HG03175 (cell line): Measurements from ENCODE around the gene PLAAT3.
"Not testable (repeated sequence)": the region's sequence is repeated elsewhere in the genome, so short reads cannot be mapped to it uniquely, and the experiment has no call there.

Experiments
- ATAC-seq: cut with Tn5 transposase; IDR thresholded peaks from one replicate; pipeline ENCODE4 v1.9.1; 2021; ENCODE audit warnings: mild to moderate bottlenecking, moderate library complexity; ENCODE audit not compliant: unreplicated experiment

PLAAT3 gene

DNA sequence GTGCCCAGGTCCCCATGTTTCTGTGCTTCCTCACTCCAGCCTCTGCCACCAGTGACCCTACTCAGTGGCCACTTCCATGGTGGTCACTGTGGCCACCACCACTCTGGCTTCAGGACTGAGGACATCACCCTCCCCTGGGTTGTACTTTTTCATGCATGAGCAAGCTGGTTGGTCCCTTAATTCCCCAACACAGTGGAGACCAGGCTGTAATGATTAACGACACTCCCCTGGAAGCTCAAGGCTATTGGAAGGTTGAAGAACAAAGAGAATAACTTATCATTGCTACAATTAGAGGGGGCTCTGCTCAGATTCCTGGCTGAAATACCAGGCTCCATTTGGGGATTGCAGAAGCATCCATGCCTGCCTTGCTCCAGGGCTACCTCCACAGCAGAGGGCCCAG, 67.2 kb downstream of the PLAAT3 start:
- ATAC-seq, result no peak

DNA sequence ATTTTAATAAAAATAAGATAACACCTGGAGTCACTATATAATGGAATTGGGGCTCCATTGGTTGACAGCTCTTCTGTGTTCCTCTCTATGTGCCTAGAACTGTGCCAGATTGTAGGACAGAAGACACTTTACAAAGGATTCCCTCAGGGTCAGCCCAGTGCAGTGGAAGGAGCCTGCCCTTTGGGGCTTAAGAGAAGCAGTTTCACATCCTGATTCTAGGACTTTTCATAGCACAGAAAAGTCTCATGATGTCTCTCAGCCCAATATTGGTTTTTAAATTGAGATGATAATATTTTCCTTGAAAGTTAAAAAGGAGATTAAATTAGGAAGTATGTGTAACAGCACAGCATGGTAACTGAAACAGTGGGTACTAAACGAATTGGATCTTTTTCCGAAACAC, 70.5 kb downstream of the PLAAT3 start:
- ATAC-seq, result no peak

DNA sequence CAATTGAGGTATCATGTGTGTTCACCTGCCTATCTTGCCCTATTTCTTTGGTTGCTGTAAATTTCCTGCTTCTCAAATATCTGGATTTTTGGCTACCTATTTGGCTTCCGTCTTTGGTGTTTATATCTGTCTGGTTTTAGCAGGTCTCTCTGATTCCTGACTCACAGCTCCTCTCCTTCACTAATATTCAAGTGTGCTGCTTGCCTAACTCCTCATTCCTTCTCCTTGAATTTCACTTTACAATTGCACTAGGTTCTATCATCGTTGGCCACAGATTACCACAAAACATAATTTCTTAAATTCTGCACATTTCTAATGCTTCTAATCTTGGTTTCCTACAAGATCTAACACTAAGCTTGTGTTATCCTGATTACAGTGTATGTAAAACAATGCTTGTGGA, 71.7 kb downstream of the PLAAT3 start:
- ATAC-seq, result not testable (repeated sequence)

DNA sequence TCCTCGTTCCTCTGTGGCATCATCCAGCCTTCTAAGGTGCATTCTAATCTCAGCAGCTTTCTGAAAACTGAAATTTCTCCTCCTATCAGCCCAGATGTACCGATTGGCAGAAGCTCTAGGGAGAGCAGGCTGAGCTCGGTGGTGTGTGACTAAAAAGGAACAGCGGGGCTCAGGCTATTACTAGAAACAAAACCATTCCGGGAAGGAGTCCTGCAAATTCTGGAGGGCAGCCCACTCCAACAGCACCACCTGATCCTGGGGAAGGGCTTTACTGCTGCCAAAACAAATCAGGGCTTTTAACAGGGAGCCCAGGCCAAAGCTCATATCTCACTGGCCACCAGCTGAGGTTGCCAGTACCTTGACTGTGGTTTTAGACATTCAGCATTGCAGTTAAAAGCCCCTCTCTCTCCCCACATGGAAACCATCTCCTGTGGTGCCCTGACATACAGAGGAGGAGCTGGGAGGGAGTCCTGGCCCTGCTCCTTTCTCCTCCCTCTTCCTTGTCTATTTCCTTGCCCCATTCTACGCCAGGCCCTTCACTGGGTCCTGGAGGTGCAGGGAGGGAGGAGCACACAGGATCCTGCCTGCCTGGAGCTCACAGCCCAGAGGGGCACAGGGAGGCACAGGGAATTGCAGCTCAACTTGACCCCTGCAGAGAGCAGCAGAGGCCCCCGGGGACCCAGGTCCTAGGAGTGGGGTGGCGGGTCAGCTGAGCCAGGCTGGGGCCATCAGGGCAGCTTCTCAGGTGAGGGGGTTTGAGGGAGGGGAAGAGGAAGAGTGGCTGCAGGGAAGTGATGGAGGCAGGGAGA, 76.7 kb downstream of the PLAAT3 start:
- no peak for ATAC-seq

DNA sequence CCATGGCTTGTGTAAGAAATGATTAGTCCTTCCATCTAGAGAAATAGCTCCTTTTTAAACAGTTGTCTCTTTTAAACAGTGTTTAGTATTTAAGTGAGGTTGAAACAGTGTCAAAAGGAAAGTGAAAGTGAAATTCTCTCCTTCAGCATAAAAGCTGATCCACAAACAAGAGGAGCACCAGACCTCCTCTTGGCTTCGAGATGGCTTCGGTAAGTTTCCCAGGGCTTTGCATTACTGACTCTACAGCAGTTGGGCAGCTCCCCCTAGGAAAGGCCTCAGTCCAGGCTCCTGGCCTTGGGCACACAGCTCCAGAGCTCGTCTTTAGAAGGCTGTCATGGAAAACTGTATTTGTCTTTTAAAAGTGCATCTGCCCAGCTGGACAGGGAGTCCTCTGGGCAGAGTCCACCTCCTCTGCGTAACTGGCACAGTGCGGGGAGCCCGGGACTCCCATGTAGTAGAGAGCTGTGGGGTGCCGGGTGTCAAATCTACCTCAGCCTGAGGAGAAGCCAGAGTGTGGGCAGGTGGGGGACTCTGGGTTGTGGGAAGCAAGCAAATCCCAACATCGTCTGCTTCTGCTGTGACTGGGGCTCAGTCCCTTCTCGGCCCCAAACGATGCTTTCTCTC, 77.5 kb downstream of the PLAAT3 start, which contains the start of gene PLAAT4:
Gene PLAAT4, plus strand, starts transcription at position 140 of the 624 bp plus-strand sequence. Its CDS starts 61 bp downstream, at position 201.
- ATAC-seq, result no peak

DNA sequence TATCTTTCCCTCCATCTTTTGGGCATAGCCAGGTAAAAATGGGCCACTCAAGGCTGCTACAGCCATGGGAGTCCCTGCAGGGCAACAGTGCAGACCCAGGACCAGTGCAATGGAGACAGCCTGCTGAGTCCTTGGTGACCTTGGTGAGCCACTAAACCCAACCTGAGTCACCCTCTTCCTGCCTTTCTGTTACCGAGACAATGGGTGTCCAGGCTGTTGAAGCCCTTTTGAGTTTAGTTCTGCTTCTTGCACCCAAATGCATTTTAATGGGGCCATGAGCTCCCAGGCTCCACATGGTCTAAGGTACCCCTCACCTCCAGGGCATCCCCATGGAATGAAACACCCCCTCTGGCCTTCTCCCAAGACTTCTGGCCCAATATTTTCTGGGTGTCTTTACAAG, 78.5 kb downstream of the PLAAT3 start:
- ATAC-seq, result no peak

DNA sequence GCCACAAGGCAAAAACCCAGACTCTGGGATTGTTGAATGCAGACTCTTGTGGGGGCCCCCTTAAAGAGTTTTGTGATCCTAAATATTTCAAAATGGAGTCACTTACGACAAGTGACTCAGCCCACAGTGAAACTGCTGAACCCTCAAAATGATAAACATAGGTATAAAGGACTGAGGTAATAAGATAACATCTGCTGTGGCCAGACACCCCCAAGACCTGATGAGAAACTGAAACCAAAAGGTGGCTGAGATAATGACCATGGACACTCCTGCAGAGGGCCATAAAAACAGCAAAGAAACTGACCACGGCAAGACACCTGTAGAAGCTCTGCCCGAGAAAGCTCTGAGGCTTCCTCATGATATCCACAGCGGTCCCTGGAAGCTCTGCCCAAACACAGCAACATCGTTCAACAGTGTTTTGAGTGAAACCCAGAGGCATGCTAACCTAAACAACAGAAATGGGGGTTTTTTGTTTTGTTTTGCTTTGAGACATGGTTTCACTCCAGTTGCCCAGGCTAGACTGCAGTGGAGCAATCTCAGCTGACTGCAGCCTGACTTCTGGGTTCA, 79.3 kb downstream of the PLAAT3 start:
- peak; percentile 34 for ATAC-seq

DNA sequence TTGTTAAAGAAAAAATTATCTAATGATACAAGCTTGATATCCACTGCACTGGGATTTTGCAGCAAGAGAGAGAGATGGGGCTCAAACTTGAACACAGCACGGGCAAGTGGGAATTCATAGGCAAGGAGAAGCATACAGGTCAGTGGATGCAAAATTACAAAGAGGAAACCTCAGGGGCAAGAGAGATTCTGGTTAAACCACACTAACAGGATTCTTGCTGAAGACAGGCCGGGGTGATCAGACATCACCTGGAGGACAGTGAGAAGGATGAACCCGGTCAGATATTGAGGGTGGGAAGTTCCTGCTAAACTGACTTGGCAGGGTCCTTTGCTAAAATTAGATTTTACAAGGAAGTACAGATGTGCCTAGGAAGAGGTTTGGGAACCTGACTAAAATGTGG, 80.2 kb downstream of the PLAAT3 start:
- no peak for ATAC-seq

DNA sequence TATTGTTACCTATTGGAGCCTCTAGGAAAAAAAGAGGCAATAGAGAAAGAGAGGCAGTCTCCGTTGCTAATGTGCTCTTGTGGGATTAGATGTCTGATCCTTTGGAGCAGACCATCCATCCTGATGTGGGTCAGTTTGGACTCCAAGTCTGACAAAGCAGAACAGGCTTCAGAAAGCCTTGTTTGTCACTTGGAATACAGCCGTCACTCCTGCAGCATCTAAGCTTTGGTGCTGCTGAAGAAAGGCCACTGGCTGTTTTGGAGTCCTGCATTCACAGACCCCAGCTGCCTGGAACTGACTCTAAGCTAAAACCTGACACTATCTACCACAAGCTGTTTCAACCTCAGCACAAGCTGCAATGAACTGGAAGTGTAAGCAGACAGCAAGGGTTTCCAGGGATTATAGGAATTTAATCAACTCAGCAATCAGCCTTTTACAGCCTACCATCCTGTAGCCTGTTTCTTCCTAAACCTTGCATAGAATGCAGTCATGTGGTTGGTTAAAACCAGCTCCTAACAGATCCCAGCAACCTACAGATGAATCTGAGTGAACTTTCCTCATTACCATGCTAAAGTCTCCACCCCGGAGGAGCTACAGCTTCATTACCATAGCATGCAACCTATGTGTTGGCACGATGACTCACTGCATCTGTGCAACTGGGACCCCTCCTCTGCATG, 81.3 kb downstream of the PLAAT3 start:
- ATAC-seq, result no peak

DNA sequence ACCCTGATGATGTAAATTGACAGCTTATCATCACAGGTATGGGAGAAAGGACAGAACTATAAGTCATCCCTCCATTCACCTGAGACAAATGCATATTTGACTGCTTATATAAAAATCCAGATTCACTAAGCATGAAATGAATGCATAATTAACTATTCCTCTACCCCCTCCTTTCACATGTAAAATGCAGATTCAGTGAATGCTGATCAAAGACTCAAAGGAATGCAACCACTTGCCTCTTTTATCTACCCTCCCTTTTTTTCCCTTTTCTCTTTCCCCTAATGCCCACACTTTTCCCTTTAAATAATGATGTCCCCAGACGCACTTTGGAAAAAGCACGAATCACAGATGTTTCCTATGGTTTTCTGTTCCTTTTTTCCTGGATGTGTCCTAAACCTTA, 82.1 kb downstream of the PLAAT3 start:
- ATAC-seq, result no peak

DNA sequence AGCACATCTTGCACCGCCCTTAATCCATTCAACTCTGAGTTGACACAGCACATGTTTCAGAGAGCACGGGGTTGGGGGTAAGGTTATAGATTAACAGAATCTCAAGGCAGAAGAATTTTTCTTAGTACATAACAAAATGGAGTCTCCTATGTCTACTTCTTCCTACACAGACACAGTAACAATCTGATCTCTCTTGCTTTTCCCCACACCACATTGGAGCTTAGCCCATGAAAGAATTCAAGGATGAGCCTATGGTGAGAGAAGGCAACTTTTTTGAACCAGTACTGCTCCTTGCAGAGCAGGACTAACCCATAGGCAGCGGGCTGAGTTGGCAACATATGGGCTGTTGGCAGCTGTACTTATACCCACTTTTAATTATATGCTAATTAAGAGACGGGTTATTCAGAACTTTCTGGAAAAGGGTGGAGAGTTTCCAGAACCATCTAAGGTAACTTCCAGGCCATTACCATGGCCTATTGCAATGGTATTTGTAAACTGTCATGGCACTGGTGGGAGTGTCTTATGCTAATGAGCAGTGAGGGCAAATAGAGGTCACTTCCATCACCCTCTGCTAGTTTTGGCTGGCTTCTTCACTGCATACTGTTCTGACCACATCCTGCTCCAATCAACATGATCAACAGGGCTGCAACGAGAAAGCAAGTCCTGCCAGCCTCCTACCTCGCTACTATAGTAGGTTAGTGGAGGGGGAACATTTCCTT, 83.0 kb downstream of the PLAAT3 start:
- ATAC-seq, result peak; percentile 94

DNA sequence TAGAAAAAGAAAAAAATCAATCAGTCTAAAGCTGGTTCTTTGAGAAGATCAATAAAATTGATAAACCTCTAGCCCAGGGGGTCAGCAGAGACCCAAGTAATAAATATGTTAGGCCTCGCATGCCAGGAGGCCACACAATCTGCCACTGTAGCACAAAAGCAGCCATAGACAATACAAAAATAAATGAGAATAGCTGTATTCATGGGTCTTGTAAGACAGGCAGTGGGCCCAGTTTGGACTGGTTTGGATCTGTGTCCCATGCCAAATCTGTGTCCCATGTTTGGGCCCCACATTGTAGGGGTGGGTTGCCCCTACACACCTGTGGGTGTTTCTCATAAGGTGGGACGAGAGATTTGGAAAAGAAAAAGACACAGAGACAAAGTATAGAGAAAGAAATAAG, 84.2 kb downstream of the PLAAT3 start:
- ATAC-seq, result no peak

DNA sequence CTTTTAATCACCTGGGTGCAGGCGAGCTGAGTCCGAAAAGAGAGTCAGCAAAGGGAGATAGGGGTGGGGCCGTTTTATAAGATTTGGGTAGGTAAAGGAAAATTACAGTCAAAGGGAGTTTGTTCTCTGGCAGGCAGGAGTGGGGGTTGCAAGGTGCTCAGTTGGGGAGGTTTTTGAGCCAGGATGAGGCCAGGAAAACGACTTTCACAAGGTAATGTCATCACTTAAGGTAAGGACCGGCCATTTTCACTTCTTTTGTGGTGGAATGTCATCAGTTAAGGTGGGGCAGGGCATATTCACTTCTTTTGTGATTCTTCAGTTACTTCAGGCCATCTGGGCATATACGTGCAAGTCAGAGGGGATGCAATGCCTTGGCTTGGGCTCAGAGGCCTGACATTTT, 84.9 kb downstream of the PLAAT3 start:
- not testable (repeated sequence) for ATAC-seq

DNA sequence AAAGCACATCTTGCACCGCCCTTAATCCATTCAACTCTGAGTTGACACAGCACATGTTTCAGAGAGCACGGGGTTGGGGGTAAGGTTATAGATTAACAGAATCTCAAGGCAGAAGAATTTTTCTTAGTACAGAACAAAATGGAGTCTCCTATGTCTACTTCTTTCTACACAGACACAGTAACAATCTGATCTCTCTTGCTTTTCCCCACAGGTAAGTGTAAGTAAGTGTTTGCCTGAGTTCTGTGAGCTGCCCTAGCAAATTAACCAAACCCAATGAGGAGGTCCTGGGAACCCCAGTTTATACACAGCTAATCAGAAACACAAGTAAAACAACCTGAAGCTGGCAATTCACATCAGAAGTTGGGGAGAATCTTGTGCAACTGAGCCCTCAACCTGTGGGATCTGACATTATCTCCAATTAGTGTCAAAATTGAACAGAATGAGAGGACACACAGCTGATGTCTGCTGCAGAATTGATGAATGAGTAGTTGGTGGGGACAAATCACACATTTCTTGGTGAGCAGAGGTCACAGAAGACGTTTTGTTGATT, 85.4 kb downstream of the PLAAT3 start:
- ATAC-seq, result not testable (repeated sequence)

DNA sequence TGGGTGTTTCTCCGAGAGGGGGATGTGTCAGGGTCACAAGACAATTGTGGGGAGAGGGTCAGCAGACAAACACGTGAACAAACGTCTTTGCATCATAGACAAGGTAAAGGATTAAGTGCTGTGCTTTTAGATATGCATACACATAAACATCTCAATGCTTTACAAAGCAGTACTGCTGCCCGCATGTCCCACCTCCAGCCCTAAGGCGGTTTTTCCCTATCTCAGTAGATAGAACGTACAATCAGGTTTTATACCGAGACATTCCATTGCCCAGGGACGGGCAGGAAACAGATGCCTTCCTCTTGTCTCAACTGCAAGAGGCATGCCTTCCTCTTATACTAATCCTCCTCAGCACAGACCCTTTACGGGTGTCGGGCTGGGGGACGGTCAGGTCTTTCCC, 86.1 kb downstream of the PLAAT3 start:
- not testable (repeated sequence) for ATAC-seq

DNA sequence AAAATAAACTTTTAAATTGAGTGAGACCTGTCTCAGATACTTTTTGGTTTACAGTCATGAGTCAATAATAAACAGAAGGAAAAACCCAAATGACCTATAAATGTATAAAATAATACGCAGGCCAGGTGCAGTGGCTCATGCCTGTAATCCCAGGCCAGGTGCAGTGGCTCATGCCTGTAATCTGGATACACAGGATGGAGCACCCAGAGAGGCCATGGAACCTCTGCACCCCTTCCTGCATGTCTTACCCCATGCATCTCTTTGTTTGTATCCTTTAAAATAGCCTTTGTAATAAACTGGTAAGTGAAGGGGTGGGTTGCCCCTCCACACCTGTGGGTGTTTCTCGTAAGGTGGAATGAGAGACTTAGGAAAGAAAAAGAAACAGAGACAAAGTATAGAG, 86.6 kb downstream of the PLAAT3 start:
- no peak for ATAC-seq
